ENCODE measurements around the gene NTN3. TPM values are rescaled to one million over a fixed set of nuclear protein-coding genes. Genes with fewer than 3 reads are reported as not detected.

Gene NTN3
- total and polyA plus RNA-seq, 4 donors = 0.42 TPM; not detected in 3

GRCh38 chr16:2495041-2495440 is 23.9 kb downstream of the NTN3 start:
- DNase-seq (no peak), ATAC-seq (ENCODE audit: low FRiP score) (no peak)
- Histone ChIP-seq H3K27ac (ENCODE audit: low read depth in 1 of 2, low read length in 2 of 2) (no peak overlapping the region), H3K4me1 (ENCODE audit: control insufficient read depth in 1 of 2, insufficient read depth in 2 of 2, low read length in 2 of 2) (no peaks in the 10 kb centered on the region), H3K36me3 (ENCODE audit: control insufficient read depth in 1 of 2, insufficient read depth in 2 of 2, low read length in 1 of 2) (no peaks in the 10 kb centered on the region), H3K4me3 (ENCODE audit: low read length in 2 of 2) (no peak overlapping the region), H3K27me3 (ENCODE audit: control insufficient read depth in 1 of 2, insufficient read depth in 2 of 2, low read length in 1 of 2) (no peaks in the 10 kb centered on the region), H3K9me3 (ENCODE audit: control insufficient read depth, low read length) (no peaks in the 10 kb centered on the region)
- WGBS, 2 donors = 82 to 86% methylated on average over 5 of the region's 5 CpGs
- intact Hi-C loops (cut with DNase I) = no loop called here

GRCh38 chr16:2496223-2497115 is 25.4 kb downstream of the NTN3 start:
- H3K27ac ChIP-seq (ENCODE audit: low read depth in 1 of 2, low read length in 2 of 2) = no peak overlapping the region
- WGBS, 2 donors = 94 to 95% methylated on average over 62 of the region's 62 CpGs
- no peaks in the 10 kb centered on the region for H3K9me3 ChIP-seq (ENCODE audit: control insufficient read depth, low read length)
- no peak overlapping the region for H3K4me3 ChIP-seq (ENCODE audit: low read length in 2 of 2)
- intact Hi-C loops (cut with DNase I) = no loop called here
- ATAC-seq (ENCODE audit: low FRiP score) (no peak), DNase-seq (no peak)
- no peaks in the 10 kb centered on the region for H3K36me3 ChIP-seq (ENCODE audit: control insufficient read depth in 1 of 2, insufficient read depth in 2 of 2, low read length in 1 of 2)
- H3K4me1 ChIP-seq (ENCODE audit: control insufficient read depth in 1 of 2, insufficient read depth in 2 of 2, low read length in 2 of 2) = no peaks in the 10 kb centered on the region
- H3K27me3 ChIP-seq (ENCODE audit: control insufficient read depth in 1 of 2, insufficient read depth in 2 of 2, low read length in 1 of 2) = no peaks in the 10 kb centered on the region

- H3K4me3 ChIP-seq (ENCODE audit: low read length in 2 of 2) = no peak overlapping the region
- ATAC-seq (ENCODE audit: low FRiP score) = peak; percentile 54
- DNase-seq = peak in 1 of 2 donors; percentile 78
- no peak overlapping the region for H3K27ac ChIP-seq (ENCODE audit: low read depth in 1 of 2, low read length in 2 of 2)
- H3K9me3 ChIP-seq (ENCODE audit: control insufficient read depth, low read length) = no peaks in the 10 kb centered on the region
- WGBS, 2 donors = 23 to 26% methylated on average over 21 of the region's 21 CpGs
- intact Hi-C loops (cut with DNase I) = no loop called here
- H3K27me3 ChIP-seq (ENCODE audit: control insufficient read depth in 1 of 2, insufficient read depth in 2 of 2, low read length in 1 of 2) = no peaks in the 10 kb centered on the region
- no peaks in the 10 kb centered on the region for H3K4me1 ChIP-seq (ENCODE audit: control insufficient read depth in 1 of 2, insufficient read depth in 2 of 2, low read length in 2 of 2)
- no peaks in the 10 kb centered on the region for H3K36me3 ChIP-seq (ENCODE audit: control insufficient read depth in 1 of 2, insufficient read depth in 2 of 2, low read length in 1 of 2)
Measured at GRCh38 chr16:2497116-2497630, 26.1 kb downstream of the NTN3 start.

GRCh38 chr16:2497695-2498484 is 26.8 kb downstream of the NTN3 start:
- ATAC-seq (ENCODE audit: low FRiP score) (no peak), DNase-seq (no peak)
- intact Hi-C loops (cut with DNase I) = loop anchor here in 1 of 2 donors (2.0 kb wide), 1 partner anchor 157 kb away; the partner anchor contains the start of gene ABCA3
- Histone ChIP-seq H3K27me3 (ENCODE audit: control insufficient read depth in 1 of 2, insufficient read depth in 2 of 2, low read length in 1 of 2) (no peaks in the 10 kb centered on the region), H3K27ac (ENCODE audit: low read depth in 1 of 2, low read length in 2 of 2) (no peak overlapping the region), H3K9me3 (ENCODE audit: control insufficient read depth, low read length) (no peaks in the 10 kb centered on the region), H3K36me3 (ENCODE audit: control insufficient read depth in 1 of 2, insufficient read depth in 2 of 2, low read length in 1 of 2) (no peaks in the 10 kb centered on the region), H3K4me3 (ENCODE audit: low read length in 2 of 2) (no peak overlapping the region), H3K4me1 (ENCODE audit: control insufficient read depth in 1 of 2, insufficient read depth in 2 of 2, low read length in 2 of 2) (no peaks in the 10 kb centered on the region)
- WGBS, 2 donors = 65 to 72% methylated on average over 26 of the region's 26 CpGs

GRCh38 chr16:2498531-2499253 is 27.6 kb downstream of the NTN3 start:
- ATAC-seq (ENCODE audit: low FRiP score) (no peak), DNase-seq (no peak)
- H3K27ac ChIP-seq (ENCODE audit: low read depth in 1 of 2, low read length in 2 of 2) = no peak overlapping the region
- H3K36me3 ChIP-seq (ENCODE audit: control insufficient read depth in 1 of 2, insufficient read depth in 2 of 2, low read length in 1 of 2) = no peaks in the 10 kb centered on the region
- H3K9me3 ChIP-seq (ENCODE audit: control insufficient read depth, low read length) = no peaks in the 10 kb centered on the region
- intact Hi-C loops (cut with DNase I) = loop anchor here in 1 of 2 donors (2.0 kb wide), 1 partner anchor 158 kb away; the partner anchor contains the start of gene ABCA3
- H3K27me3 ChIP-seq (ENCODE audit: control insufficient read depth in 1 of 2, insufficient read depth in 2 of 2, low read length in 1 of 2) = no peaks in the 10 kb centered on the region
- H3K4me3 ChIP-seq (ENCODE audit: low read length in 2 of 2) = no peak overlapping the region
- 45 to 48% methylated on average over 15 of the region's 15 CpGs for WGBS, 2 donors
- no peaks in the 10 kb centered on the region for H3K4me1 ChIP-seq (ENCODE audit: control insufficient read depth in 1 of 2, insufficient read depth in 2 of 2, low read length in 2 of 2)

DNA sequence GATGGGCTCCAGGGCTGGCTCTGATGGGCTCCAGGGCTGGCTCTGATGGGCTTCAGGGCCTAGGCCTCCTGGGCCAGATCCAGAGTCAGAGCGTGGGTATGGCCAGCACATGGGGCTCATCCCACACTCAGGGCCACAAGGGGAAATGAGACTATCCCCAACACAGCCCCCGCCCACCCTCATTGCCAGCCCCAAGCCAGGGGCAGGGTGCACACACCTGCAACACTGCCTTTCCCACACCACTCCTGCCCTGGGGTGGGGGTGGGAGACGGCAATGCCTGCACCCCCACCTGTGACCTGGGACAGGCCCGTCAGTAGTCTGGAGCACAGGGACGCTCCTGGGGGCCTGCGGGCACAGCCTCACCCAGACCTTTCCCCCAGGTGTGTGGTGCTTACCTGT is 28.4 kb downstream of the NTN3 start:
- ATAC-seq (ENCODE audit: low FRiP score) (no peak), DNase-seq (no peak)
- WGBS, 2 donors = 89 to 98% methylated on average over 5 to 6 of the region's 6 CpGs
- no peaks in the 10 kb centered on the region for H3K4me1 ChIP-seq (ENCODE audit: control insufficient read depth in 1 of 2, insufficient read depth in 2 of 2, low read length in 2 of 2)
- intact Hi-C loops (cut with DNase I) = loop anchor here in 1 of 2 donors (2.0 kb wide), 1 partner anchor 159 kb away; the partner anchor contains the start of gene ABCA3
- H3K36me3 ChIP-seq (ENCODE audit: control insufficient read depth in 1 of 2, insufficient read depth in 2 of 2, low read length in 1 of 2) = no peaks in the 10 kb centered on the region
- H3K4me3 ChIP-seq (ENCODE audit: low read length in 2 of 2) = no peak overlapping the region
- H3K9me3 ChIP-seq (ENCODE audit: control insufficient read depth, low read length) = no peaks in the 10 kb centered on the region
- H3K27ac ChIP-seq (ENCODE audit: low read depth in 1 of 2, low read length in 2 of 2) = no peak overlapping the region
- H3K27me3 ChIP-seq (ENCODE audit: control insufficient read depth in 1 of 2, insufficient read depth in 2 of 2, low read length in 1 of 2) = no peaks in the 10 kb centered on the region

- no peaks in the 10 kb centered on the region for H3K36me3 ChIP-seq (ENCODE audit: control insufficient read depth in 1 of 2, insufficient read depth in 2 of 2, low read length in 1 of 2)
- no peaks in the 10 kb centered on the region for H3K9me3 ChIP-seq (ENCODE audit: control insufficient read depth, low read length)
- WGBS, 2 donors = 87 to 90% methylated on average over 29 of the region's 29 CpGs
- ATAC-seq (ENCODE audit: low FRiP score) (no peak), DNase-seq (no peak)
- intact Hi-C loops (cut with DNase I) = loop anchor here (2.0 to 5.0 kb wide), 2 partner anchors 73 to 159 kb away; partner anchors contain the start of genes ABCA3 (in 2 of the 2) and CCNF (in 1 of the 2)
- H3K27me3 ChIP-seq (ENCODE audit: control insufficient read depth in 1 of 2, insufficient read depth in 2 of 2, low read length in 1 of 2) = no peaks in the 10 kb centered on the region
- H3K4me3 ChIP-seq (ENCODE audit: low read length in 2 of 2) = no peak overlapping the region
- H3K4me1 ChIP-seq (ENCODE audit: control insufficient read depth in 1 of 2, insufficient read depth in 2 of 2, low read length in 2 of 2) = no peaks in the 10 kb centered on the region
- no peak overlapping the region for H3K27ac ChIP-seq (ENCODE audit: low read depth in 1 of 2, low read length in 2 of 2)
Measured at GRCh38 chr16:2499890-2500429, 28.9 kb downstream of the NTN3 start.

DNA sequence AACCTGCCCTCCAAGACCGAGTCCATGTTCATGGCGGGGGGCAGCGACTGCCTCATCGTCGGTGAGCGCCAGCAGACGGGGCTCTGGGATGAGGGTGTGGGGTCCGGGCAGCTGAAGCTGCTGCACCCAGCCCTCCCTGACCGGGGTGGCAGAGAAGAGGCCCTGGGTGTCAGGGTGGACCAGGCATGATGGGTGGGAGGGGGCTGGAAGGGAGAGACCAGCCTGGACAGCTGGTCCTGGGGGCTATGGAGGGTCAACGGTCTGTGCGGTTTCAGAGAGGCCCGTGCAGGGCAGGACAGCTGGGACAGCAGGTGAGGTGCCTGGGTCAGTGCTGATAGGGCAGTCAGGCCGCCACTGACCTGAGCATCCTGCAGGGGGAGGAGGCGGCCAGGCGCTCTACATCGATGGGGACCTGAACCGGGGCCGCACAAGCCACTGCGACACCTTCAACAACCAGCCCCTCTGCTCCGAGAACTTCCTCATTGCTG is 29.4 kb downstream of the NTN3 start:
- Histone ChIP-seq H3K27me3 (ENCODE audit: control insufficient read depth in 1 of 2, insufficient read depth in 2 of 2, low read length in 1 of 2) (no peaks in the 10 kb centered on the region), H3K4me3 (ENCODE audit: low read length in 2 of 2) (no peak overlapping the region), H3K36me3 (ENCODE audit: control insufficient read depth in 1 of 2, insufficient read depth in 2 of 2, low read length in 1 of 2) (no peaks in the 10 kb centered on the region), H3K4me1 (ENCODE audit: control insufficient read depth in 1 of 2, insufficient read depth in 2 of 2, low read length in 2 of 2) (no peaks in the 10 kb centered on the region), H3K27ac (ENCODE audit: low read depth in 1 of 2, low read length in 2 of 2) (no peak overlapping the region), H3K9me3 (ENCODE audit: control insufficient read depth, low read length) (no peaks in the 10 kb centered on the region)
- DNase-seq (no peak), ATAC-seq (ENCODE audit: low FRiP score) (no peak)
- intact Hi-C loops (cut with DNase I) = loop anchor here (2.0 to 5.0 kb wide), 2 partner anchors 73 to 160 kb away; partner anchors contain the start of genes ABCA3 (in 1 of the 2) and CCNF (in 1 of the 2)
- WGBS, 2 donors = 86 to 87% methylated on average over 20 of the region's 20 CpGs
